GF-D8 (cell line): ENCODE results near the gene MYO5B.
"Not testable (repeated sequence)": the region's sequence is repeated elsewhere in the genome, so short reads cannot be mapped to it uniquely, and the experiment has no call there.

Experiments used
- DNase-seq: peaks from one replicate; lab custom pipeline; 2025; lab: John Stamatoyannopoulos, UW

Gene MYO5B

GRCh38 chr18:49789560-49790134 is 405.3 kb downstream of the MYO5B start:
- DNase-seq: not testable (repeated sequence)

- DNase-seq: no peak
Measured at GRCh38 chr18:49788327-49788898, 406.5 kb downstream of the MYO5B start.

DNA sequence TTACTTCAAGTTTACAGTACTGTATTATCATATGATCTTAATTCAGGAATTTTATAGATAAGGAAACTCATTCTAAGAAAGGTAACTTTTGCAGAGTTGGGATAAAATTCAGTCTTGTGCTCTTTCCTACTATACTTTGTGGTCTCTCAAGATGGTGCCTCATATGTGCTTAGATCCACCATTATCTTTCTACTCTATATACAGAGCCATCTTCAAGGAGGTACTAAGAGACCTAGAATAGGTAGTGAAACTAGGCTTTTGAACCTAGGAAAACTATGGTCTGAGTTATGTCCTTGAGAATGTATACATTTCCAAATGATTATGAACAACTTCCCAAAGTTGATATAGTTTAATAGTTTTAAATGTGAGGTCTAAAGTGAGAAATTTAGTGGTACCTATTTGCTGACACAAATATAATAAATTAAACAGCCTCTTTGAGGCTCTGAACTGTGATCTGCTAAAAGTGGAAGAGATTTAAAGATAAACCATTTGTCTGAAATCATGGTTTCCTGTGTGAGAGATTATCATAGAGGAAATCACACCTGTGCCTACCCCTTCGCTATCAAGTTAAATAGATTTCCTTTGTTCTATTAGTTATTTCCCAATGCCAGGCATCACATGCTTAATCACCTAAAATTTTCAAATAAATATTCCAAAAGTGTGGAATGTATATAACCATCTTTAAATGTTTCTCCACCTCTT is 408.8 kb downstream of the MYO5B start:
- no peak for DNase-seq

DNA sequence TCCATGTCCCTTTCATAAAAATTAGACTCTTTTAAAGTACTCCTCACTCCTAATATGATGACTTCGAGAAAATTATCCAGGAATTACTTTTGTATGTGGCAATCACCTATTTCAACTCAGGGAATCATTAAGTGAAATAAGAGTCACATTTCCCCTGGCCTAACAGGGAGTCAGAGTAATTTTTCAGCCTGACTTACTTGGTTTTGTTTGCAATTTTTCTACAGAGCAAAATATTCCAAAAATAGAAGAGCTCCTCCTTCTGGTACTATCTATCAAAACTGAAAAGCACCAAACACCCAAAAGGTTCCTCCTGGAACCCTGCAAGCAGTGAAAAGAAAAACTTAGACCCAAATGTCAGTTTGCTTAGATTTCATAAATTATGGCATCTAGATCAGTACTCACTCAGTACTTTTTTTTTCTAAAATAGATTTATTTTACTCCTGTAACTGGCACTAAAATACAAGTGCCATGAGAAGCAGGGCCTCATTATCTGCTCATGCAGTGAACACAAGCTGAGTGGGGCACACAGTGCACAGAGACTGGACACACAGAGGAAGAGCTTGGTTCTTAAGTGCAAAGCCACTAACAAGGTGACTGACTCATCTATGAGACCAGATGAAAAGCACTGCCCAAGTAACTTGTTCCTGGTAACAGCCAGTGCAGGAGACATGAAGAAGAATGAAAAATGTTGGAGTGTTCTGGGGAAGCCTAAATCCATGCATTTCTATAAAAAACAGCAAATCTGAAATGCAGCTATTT is 410.3 kb downstream of the MYO5B start:
- no peak for DNase-seq

GRCh38 chr18:49783631-49784030 is 411.3 kb downstream of the MYO5B start:
- not testable (repeated sequence) for DNase-seq

DNA sequence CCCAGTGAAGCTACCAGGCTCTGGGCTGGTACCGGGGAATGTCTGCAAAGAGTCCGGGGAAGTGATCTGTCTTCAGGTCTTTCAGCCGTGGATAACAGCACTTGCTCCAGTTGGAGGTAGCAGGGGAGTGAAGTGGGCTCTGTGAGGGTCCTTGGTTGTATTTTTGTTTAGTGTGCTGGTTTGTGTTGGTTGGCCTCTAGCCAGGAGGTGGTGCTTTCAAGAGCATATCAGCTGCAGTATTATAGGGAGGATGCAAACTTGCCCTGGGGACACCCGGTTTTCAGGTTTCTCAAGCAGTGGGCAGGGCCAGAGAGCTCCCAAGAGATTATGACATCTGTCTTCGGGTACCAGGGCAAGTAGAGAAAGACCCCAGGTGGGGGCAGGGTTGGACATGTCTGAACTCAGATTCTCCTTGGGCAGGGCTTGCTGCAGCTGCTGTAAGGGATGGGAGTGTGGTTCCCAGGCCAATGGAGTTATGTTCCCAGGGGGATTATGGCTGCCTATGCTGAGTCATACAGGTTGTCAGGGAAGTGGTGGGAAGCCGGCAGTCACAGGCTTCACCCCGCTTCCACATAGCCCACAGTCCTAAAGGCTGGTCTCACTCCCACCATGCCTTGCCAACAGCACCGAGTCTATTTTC is 416.0 kb downstream of the MYO5B start:
- no peak for DNase-seq
